Myocyte (in vitro differentiated cells): ENCODE results near the gene MARF1. TPM values are rescaled to one million over a fixed set of nuclear protein-coding genes. Genes with fewer than 3 reads are reported as not detected.
"Not testable (repeated sequence)": the region's sequence is repeated elsewhere in the genome, so short reads cannot be mapped to it uniquely, and the experiment has no call there.

Experiments used
- DNase-seq: peaks from one replicate; pipeline ENCODE4 v3.0.0-alpha.2; 2012; ENCODE audit warnings: low read depth
- total RNA-seq: library from RNA; depleted of rRNA; stranded (reverse); fragments of >200 nt; gene quantifications from 2 replicates; pipeline ENCODE4 v1.2.3, GENCODE V29; 2014

MARF1 gene
- total RNA-seq, 1 donor from 2014 or later: 16.2 TPM

- DNase-seq: no peak
Measured at GRCh38 chr16:15621456-15621855, 21.5 kb downstream of the MARF1 start.

GRCh38 chr16:15620611-15621195 lies 22.3 kb downstream of the MARF1 start:
- no peak for DNase-seq

- DNase-seq: peak; percentile 39
Measured at GRCh38 chr16:15618392-15618791, 24.6 kb downstream of the MARF1 start.

GRCh38 chr16:15617901-15618300 lies 25.1 kb downstream of the MARF1 start:
- DNase-seq: no peak

GRCh38 chr16:15616475-15617165 lies 26.3 kb downstream of the MARF1 start:
- no peak for DNase-seq

GRCh38 chr16:15616012-15616411 lies 26.9 kb downstream of the MARF1 start:
- DNase-seq: no peak

- DNase-seq: no peak
Measured at GRCh38 chr16:15613676-15614075, 29.3 kb downstream of the MARF1 start.

- peak; percentile 11 for DNase-seq
Measured at GRCh38 chr16:15611610-15612009, 31.3 kb downstream of the MARF1 start.

- peak; percentile 43 for DNase-seq
Measured at GRCh38 chr16:15610369-15610871, 32.5 kb downstream of the MARF1 start.

GRCh38 chr16:15609286-15609649 lies 33.7 kb downstream of the MARF1 start:
- DNase-seq: no peak

GRCh38 chr16:15608398-15609285 lies 34.3 kb downstream of the MARF1 start:
- no peak for DNase-seq

- DNase-seq: peak; percentile 47
Measured at GRCh38 chr16:15607700-15608396, 35.1 kb downstream of the MARF1 start.

GRCh38 chr16:15607221-15607699 lies 35.7 kb downstream of the MARF1 start:
- not testable (repeated sequence) for DNase-seq

GRCh38 chr16:15606518-15607220 lies 36.3 kb downstream of the MARF1 start:
- no peak for DNase-seq

- no peak for DNase-seq
Measured at GRCh38 chr16:15605839-15606517, 37.0 kb downstream of the MARF1 start.

GRCh38 chr16:15604460-15605440 lies 38.2 kb downstream of the MARF1 start:
- no peak for DNase-seq

- DNase-seq: no peak
Measured at GRCh38 chr16:15602285-15603044, 40.5 kb downstream of the MARF1 start.
